ENCODE results near the gene TNRC6B. TPM values are rescaled to one million over a fixed set of nuclear protein-coding genes. Genes with fewer than 3 reads are reported as not detected.

TNRC6B gene
- total RNA-seq, 2 donors from 2014 or later: 25.0 to 27.1 TPM

GRCh38 chr22:40175611-40176244, 2.0 kb upstream of the TNRC6B start:
- Histone ChIP-seq H3K36me3 (no peaks in the 10 kb centered on the region), H3K27me3 (no peaks in the 10 kb centered on the region), H3K27ac (peak overlapping the region; percentile 22 to 30), H3K4me1 (peaks cover 0 to 44% of the 10 kb centered on the region in 2 donors), H3K9me3 (no peaks in the 10 kb centered on the region), H3K4me3 (no peak overlapping the region)
- no peak for DNase-seq (ENCODE audit: low spot score)
- no peak for TF ChIP-seq CTCF (IDR thresholded peaks at IDR 0.05)

GRCh38 chr22:40176921-40177737, 596 bp upstream of the TNRC6B start:
- no peak for TF ChIP-seq CTCF (IDR thresholded peaks at IDR 0.05)
- peak overlapping the region; percentile 76 to 78 for H3K27ac ChIP-seq
- H3K27me3 ChIP-seq: no peaks in the 10 kb centered on the region
- H3K4me3 ChIP-seq: peak overlapping the region; percentile 62 to 68
- H3K36me3 ChIP-seq: no peaks in the 10 kb centered on the region
- peaks cover 0 to 58% of the 10 kb centered on the region in 2 donors for H3K4me1 ChIP-seq
- no peaks in the 10 kb centered on the region for H3K9me3 ChIP-seq
- no peak for DNase-seq (ENCODE audit: low spot score)

- no peak for DNase-seq (ENCODE audit: low spot score)
Measured at GRCh38 chr22:40178417-40179409, 988 bp downstream of the TNRC6B start.

GRCh38 chr22:40179526-40179925, 1.8 kb downstream of the TNRC6B start:
- Histone ChIP-seq H3K27me3 (no peaks in the 10 kb centered on the region), H3K27ac (peak overlapping the region; percentile 76 to 78), H3K4me1 (peaks cover 0 to 82% of the 10 kb centered on the region in 2 donors), H3K9me3 (no peaks in the 10 kb centered on the region), H3K36me3 (no peaks in the 10 kb centered on the region), H3K4me3 (peak overlapping the region; percentile 62 to 68)
- no peak for DNase-seq (ENCODE audit: low spot score)
- TF ChIP-seq CTCF (IDR thresholded peaks at IDR 0.05): no peak

More at GRCh38 chr22:40178417-40179409, 988 bp downstream of the TNRC6B start:
- Histone ChIP-seq H3K27me3 (no peaks in the 10 kb centered on the region), H3K36me3 (no peaks in the 10 kb centered on the region), H3K4me1 (peaks cover 0 to 74% of the 10 kb centered on the region in 2 donors), H3K4me3 (peak overlapping the region; percentile 62 to 68), H3K27ac (peak overlapping the region; percentile 76 to 78), H3K9me3 (no peaks in the 10 kb centered on the region)
- no peak for TF ChIP-seq CTCF (IDR thresholded peaks at IDR 0.05)

- H3K27ac ChIP-seq: peak overlapping the region; percentile 19 to 78
- no peak overlapping the region for H3K4me3 ChIP-seq
Measured at GRCh38 chr22:40180403-40180802, 2.7 kb downstream of the TNRC6B start.

More at GRCh38 chr22:40180403-40180802, 2.7 kb downstream of the TNRC6B start:
- Histone ChIP-seq H3K27me3 (no peaks in the 10 kb centered on the region), H3K36me3 (no peaks in the 10 kb centered on the region), H3K9me3 (no peaks in the 10 kb centered on the region), H3K4me1 (peaks cover 0 to 89% of the 10 kb centered on the region in 2 donors)
- TF ChIP-seq CTCF (IDR thresholded peaks at IDR 0.05): no peak
- no peak for DNase-seq (ENCODE audit: low spot score)
